HepG2 (cell line): ENCODE data around the gene UNC5CL. TPM values are rescaled to one million over a fixed set of nuclear protein-coding genes. Genes with fewer than 3 reads are reported as not detected.

Source experiments
- ARNT ChIP-seq: fragments of 450-650 bp; IDR thresholded peaks from 2 replicates; pipeline ENCODE4 v1.6.1; 2017
- FOXK2 ChIP-seq: fragments of 450-650 bp; IDR thresholded peaks from 2 replicates; pipeline ENCODE4 v1.6.1; 2016
- GATA4 ChIP-seq: sonication (generic); IDR thresholded peaks from 2 replicates; pipeline ENCODE4 v1.6.1; 2016; ENCODE audit warnings: antibody characterized with exemption, low read depth, borderline replicate concordance
- HDAC2 ChIP-seq: sonication (generic); formaldehyde crosslinking; IDR thresholded peaks from 2 replicates; pipeline ENCODE4 v1.4.0; 2020; ENCODE audit warnings: missing genetic modification reagents
- HMG20A ChIP-seq: IDR thresholded peaks from 2 replicates; pipeline ENCODE4 v1.6.1; 2016; ENCODE audit warnings: borderline replicate concordance
- HNF4A ChIP-seq: sonication (generic); formaldehyde crosslinking; IDR thresholded peaks from 2 replicates; pipeline ENCODE4 v1.4.0; 2020; ENCODE audit warnings: missing genetic modification reagents
- HNRNPUL1 ChIP-seq: fragments of 200-400 bp; formaldehyde crosslinking; IDR thresholded peaks from 2 replicates; pipeline ENCODE4 v1.6.1; 2017; ENCODE audit warnings: low read depth, mild to moderate bottlenecking, low read length, moderate library complexity
- LCORL ChIP-seq, 2 experiments: fragments of 450-650 bp in 1 of 2; sonication (generic) in 1 of 2; formaldehyde crosslinking in 1 of 2; IDR thresholded peaks; 2 replicates each; pipeline versions ENCODE4 v1.5.0 to v1.6.1; 2017 to 2020; ENCODE audit warnings: antibody characterized with exemption in 1 of 2, missing genetic modification reagents in 1 of 2
- NCOA2 ChIP-seq: sonication (generic); formaldehyde crosslinking; IDR thresholded peaks from 2 replicates; pipeline ENCODE4 v1.8.0; 2022; ENCODE audit warnings: inconsistent platforms
- PLRG1 ChIP-seq: fragments of 450-650 bp; conservative IDR thresholded peaks from 2 replicates; pipeline ENCODE4 v1.6.1; 2016
- SALL1 ChIP-seq: sonication (generic); formaldehyde crosslinking; IDR thresholded peaks from 2 replicates; pipeline ENCODE4 v1.8.0; 2022; ENCODE audit warnings: mild to moderate bottlenecking, missing genetic modification reagents
- ZBTB8A ChIP-seq: sonication (generic); formaldehyde crosslinking; IDR thresholded peaks from 2 replicates; pipeline ENCODE4 v1.4.0; 2020; ENCODE audit warnings: mild to moderate bottlenecking, low read depth, missing genetic modification reagents, borderline replicate concordance
- polyA plus RNA-seq, 8 experiments: library from polyadenylated mRNA; depleted of rRNA in 3 of 8; stranded (reverse) in 7 of 8; unstranded in 1 of 8; fragments of >200 nt; fragmentation: Illumina TruSeq in 4 of 8; extraction: Trizol in 4 of 8; gene quantifications; 2 replicates each; pipeline versions ENCODE4 v1.2.1 to v1.2.3, GENCODE V29; 2011 to 2016; ENCODE audit warnings: low read depth in 4 of 8, missing spikeins in 1 of 8, mixed read lengths in 1 of 8; ENCODE audit not compliant: insufficient read depth in 1 of 8
- total RNA-seq, 5 experiments: library from RNA; depleted of rRNA; stranded (reverse); fragments of >200 nt; fragmentation: Illumina TruSeq; extraction: Trizol; gene quantifications; 2 replicates each; pipeline ENCODE4 v1.2.3, GENCODE V29; 2016; ENCODE audit warnings: low read depth in 1 of 5
- TF ChIP-seq, protein P1 (sequence below), 2 experiments: IDR thresholded peaks; 2 replicates each; pipeline ENCODE4 v1.6.1; 2011 to 2012; ENCODE audit warnings: low read length in 2 of 2, borderline replicate concordance in 1 of 2, low read depth in 1 of 2, mild to moderate bottlenecking in 1 of 2, moderate library complexity in 1 of 2
- TF ChIP-seq, protein P2 (sequence below): sonication (generic); formaldehyde crosslinking; IDR thresholded peaks from 2 replicates; pipeline ENCODE4 v1.4.0; 2020; ENCODE audit warnings: mild to moderate bottlenecking, missing genetic modification reagents
- TF ChIP-seq, protein P3 (sequence below): sonication (generic); formaldehyde crosslinking; IDR thresholded peaks from 2 replicates; pipeline ENCODE4 v1.4.0; 2020; ENCODE audit warnings: missing genetic modification reagents
- TF ChIP-seq, protein P4 (sequence below): sonication (generic); formaldehyde crosslinking; IDR thresholded peaks from 2 replicates; pipeline ENCODE4 v1.5.0; 2020; ENCODE audit warnings: missing genetic modification reagents
- TF ChIP-seq, protein P5 (sequence below): sonication (generic); formaldehyde crosslinking; IDR thresholded peaks from 2 replicates; pipeline ENCODE4 v1.4.0; 2020; ENCODE audit warnings: mild to moderate bottlenecking, low read depth, missing genetic modification reagents

Gene UNC5CL
- total and polyA plus RNA-seq, 2 of the 13 experiments (the other 11 are each of a cell fraction or from before 2014, with no cell fraction given), result 2.4 to 2.5 TPM

DNA sequence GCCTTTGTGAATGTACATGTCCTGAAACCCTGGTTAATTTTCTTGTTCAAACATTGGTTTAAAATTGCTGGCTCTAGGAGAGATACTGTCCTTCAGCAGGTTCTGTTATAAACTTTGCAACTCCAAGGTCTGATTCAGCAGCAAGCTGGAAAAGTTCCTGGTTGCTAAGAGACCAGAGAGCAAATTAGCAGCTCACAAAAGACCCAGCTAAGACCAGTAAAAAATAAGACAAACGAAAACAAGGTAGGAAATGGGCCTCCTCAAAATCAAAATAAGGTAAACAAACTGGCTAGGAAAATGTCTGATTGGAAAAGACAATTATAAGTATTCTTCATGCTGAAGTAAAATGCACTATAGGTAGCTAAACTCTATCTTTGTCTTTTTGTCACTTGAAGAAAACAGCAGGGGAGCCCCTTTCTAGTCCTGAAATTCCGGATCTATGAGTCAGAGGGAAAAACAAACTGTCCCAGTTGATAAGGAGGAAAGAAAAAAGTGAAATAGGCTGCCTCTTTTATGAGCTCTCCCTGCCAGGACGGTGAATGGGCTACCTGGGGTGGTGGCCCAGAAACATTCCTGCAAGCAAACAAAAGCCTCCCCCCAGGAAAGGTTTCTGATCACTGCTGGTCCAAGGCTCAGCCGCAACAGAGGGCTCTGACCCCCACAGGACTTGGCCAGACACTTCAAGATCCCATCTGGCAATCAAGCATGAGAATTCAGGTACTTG lies 41.6 kb downstream of the UNC5CL start (continued):
- TF ChIP-seq, protein P1, sequence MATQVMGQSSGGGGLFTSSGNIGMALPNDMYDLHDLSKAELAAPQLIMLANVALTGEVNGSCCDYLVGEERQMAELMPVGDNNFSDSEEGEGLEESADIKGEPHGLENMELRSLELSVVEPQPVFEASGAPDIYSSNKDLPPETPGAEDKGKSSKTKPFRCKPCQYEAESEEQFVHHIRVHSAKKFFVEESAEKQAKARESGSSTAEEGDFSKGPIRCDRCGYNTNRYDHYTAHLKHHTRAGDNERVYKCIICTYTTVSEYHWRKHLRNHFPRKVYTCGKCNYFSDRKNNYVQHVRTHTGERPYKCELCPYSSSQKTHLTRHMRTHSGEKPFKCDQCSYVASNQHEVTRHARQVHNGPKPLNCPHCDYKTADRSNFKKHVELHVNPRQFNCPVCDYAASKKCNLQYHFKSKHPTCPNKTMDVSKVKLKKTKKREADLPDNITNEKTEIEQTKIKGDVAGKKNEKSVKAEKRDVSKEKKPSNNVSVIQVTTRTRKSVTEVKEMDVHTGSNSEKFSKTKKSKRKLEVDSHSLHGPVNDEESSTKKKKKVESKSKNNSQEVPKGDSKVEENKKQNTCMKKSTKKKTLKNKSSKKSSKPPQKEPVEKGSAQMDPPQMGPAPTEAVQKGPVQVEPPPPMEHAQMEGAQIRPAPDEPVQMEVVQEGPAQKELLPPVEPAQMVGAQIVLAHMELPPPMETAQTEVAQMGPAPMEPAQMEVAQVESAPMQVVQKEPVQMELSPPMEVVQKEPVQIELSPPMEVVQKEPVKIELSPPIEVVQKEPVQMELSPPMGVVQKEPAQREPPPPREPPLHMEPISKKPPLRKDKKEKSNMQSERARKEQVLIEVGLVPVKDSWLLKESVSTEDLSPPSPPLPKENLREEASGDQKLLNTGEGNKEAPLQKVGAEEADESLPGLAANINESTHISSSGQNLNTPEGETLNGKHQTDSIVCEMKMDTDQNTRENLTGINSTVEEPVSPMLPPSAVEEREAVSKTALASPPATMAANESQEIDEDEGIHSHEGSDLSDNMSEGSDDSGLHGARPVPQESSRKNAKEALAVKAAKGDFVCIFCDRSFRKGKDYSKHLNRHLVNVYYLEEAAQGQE (IDR thresholded peaks at IDR 0.05; ENCODE audit: borderline replicate concordance in 1 of 2, low read depth in 1 of 2, low read length in 2 of 2), result no peak
- TF ChIP-seq ZBTB8A (CRISPR knock-in tag) (no peak), ARNT (no peak), HDAC2 (CRISPR knock-in tag) (peak; percentile 73), PLRG1 (no peak), HMG20A (CRISPR knock-in tag) (peak; percentile 70), FOXK2 (peak; percentile 44), GATA4 (peak; percentile 78; the same call in 1 of the 2 replicates), SALL1 (peak; percentile 72), HNF4A (peak; percentile 51; the same call in 1 of the 2 replicates), LCORL (IDR thresholded peaks at IDR 0.05) (no peak), LCORL (CRISPR knock-in tag; IDR thresholded peaks at IDR 0.05) (peak; percentile 77), NCOA2 (CRISPR knock-in tag) (peak; percentile 81), HNRNPUL1 (no peak)
- TF ChIP-seq, protein P2, sequence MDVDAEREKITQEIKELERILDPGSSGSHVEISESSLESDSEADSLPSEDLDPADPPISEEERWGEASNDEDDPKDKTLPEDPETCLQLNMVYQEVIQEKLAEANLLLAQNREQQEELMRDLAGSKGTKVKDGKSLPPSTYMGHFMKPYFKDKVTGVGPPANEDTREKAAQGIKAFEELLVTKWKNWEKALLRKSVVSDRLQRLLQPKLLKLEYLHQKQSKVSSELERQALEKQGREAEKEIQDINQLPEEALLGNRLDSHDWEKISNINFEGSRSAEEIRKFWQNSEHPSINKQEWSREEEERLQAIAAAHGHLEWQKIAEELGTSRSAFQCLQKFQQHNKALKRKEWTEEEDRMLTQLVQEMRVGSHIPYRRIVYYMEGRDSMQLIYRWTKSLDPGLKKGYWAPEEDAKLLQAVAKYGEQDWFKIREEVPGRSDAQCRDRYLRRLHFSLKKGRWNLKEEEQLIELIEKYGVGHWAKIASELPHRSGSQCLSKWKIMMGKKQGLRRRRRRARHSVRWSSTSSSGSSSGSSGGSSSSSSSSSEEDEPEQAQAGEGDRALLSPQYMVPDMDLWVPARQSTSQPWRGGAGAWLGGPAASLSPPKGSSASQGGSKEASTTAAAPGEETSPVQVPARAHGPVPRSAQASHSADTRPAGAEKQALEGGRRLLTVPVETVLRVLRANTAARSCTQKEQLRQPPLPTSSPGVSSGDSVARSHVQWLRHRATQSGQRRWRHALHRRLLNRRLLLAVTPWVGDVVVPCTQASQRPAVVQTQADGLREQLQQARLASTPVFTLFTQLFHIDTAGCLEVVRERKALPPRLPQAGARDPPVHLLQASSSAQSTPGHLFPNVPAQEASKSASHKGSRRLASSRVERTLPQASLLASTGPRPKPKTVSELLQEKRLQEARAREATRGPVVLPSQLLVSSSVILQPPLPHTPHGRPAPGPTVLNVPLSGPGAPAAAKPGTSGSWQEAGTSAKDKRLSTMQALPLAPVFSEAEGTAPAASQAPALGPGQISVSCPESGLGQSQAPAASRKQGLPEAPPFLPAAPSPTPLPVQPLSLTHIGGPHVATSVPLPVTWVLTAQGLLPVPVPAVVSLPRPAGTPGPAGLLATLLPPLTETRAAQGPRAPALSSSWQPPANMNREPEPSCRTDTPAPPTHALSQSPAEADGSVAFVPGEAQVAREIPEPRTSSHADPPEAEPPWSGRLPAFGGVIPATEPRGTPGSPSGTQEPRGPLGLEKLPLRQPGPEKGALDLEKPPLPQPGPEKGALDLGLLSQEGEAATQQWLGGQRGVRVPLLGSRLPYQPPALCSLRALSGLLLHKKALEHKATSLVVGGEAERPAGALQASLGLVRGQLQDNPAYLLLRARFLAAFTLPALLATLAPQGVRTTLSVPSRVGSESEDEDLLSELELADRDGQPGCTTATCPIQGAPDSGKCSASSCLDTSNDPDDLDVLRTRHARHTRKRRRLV, result 0 out of 2 replicates have a peak, but pooled peaks have one; percentile 38
- TF ChIP-seq, protein P3, sequence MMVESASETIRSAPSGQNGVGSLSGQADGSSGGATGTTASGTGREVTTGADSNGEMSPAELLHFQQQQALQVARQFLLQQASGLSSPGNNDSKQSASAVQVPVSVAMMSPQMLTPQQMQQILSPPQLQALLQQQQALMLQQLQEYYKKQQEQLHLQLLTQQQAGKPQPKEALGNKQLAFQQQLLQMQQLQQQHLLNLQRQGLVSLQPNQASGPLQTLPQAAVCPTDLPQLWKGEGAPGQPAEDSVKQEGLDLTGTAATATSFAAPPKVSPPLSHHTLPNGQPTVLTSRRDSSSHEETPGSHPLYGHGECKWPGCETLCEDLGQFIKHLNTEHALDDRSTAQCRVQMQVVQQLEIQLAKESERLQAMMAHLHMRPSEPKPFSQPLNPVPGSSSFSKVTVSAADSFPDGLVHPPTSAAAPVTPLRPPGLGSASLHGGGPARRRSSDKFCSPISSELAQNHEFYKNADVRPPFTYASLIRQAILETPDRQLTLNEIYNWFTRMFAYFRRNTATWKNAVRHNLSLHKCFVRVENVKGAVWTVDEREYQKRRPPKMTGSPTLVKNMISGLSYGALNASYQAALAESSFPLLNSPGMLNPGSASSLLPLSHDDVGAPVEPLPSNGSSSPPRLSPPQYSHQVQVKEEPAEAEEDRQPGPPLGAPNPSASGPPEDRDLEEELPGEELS (CRISPR knock-in tag), result peak; percentile 88
- TF ChIP-seq, protein P4, sequence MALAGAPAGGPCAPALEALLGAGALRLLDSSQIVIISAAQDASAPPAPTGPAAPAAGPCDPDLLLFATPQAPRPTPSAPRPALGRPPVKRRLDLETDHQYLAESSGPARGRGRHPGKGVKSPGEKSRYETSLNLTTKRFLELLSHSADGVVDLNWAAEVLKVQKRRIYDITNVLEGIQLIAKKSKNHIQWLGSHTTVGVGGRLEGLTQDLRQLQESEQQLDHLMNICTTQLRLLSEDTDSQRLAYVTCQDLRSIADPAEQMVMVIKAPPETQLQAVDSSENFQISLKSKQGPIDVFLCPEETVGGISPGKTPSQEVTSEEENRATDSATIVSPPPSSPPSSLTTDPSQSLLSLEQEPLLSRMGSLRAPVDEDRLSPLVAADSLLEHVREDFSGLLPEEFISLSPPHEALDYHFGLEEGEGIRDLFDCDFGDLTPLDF (CRISPR knock-in tag), result no peak
- TF ChIP-seq, protein P5, sequence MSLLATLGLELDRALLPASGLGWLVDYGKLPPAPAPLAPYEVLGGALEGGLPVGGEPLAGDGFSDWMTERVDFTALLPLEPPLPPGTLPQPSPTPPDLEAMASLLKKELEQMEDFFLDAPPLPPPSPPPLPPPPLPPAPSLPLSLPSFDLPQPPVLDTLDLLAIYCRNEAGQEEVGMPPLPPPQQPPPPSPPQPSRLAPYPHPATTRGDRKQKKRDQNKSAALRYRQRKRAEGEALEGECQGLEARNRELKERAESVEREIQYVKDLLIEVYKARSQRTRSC (CRISPR knock-in tag), result no peak
